ENCODE measurements around the gene MIGA2.
A peak's percentile ranks its signal among the peaks of the same experiment; 100 is the strongest.
"Not testable (repeated sequence)": the region's sequence is repeated elsewhere in the genome, so short reads cannot be mapped to it uniquely, and the experiment has no call there.

Gene MIGA2

DNA sequence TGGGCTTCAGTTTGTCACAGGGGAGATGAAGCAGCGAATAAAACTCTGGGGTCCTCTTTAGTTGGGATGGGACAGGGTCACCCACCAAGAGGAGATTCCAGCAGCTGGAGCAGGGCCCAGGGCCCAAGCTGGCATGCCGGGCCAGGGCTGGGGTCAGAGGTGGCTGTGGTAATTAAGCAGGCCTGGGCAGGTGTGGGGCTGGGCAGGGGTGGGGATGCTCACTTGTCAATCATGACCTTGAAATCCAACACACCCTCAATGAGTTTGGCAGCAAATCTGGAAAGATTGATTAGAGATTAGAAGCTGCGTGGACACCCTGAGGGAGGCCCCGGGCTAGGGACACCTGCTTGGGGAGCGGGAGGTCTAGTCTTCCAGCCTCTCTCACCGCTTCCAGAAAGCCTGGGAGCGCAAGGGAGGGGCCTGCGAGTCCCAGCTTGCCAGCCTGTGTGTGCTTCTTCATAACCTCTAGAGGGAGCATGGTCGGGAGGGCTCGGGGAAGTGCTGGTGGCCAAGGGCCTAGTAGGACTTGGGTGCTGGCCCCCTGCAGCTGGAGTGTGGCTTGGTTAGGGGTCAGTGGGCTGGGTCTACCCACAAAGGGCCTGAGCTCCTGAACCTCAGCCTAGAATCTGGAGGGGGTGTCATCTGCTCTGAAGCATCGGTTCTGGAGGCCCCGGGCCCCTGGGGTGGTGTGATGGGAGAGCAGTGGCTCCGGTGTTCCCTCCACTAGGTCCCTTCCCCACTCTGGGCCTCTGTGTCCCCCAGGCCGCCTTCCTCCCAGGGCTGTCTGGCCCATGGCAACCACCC, 66.6 kb downstream of the MIGA2 start:
- DNase-seq (ENCODE audit: low spot score) = peak; percentile 65

DNA sequence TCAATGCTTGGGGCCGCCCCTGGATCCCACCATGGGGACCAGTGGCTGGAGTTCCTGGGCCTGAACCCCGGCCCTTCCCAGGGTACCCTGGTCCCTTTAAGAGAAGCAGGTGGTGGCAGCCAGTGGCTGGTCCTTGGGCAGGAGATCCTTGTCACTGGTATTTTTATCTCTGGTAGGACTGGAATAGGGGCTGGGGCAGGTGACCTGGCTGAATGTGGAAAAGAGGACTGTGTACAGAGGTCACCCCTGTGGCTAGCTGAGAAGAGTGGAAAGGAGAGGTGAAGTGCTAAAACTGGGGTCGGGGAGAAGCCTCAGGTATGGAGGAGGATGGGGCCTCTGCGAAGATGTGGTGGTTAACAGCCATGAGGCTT, 67.2 kb downstream of the MIGA2 start:
- no peak for DNase-seq (ENCODE audit: low spot score)

DNA sequence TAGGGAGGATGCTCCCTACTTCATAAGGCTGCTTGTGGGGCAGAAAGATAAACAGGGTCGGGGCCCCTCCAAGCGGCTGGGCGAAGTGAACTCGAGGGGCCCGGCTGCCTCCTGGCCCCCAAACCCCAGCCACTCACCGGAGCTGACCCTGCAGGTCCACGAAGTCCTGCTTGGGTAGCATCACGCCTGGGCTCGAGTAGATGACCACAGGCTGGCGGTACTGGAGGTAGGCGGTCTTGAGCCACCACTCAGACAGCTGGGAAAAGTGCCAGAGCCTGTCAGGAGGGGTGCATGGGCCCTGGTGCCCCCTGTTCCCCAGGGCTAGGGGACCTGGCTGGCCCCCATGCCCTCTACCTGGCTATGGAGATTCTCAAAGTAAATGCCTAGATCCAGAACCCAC, 67.6 kb downstream of the MIGA2 start:
- DNase-seq (ENCODE audit: low spot score) = no peak

DNA sequence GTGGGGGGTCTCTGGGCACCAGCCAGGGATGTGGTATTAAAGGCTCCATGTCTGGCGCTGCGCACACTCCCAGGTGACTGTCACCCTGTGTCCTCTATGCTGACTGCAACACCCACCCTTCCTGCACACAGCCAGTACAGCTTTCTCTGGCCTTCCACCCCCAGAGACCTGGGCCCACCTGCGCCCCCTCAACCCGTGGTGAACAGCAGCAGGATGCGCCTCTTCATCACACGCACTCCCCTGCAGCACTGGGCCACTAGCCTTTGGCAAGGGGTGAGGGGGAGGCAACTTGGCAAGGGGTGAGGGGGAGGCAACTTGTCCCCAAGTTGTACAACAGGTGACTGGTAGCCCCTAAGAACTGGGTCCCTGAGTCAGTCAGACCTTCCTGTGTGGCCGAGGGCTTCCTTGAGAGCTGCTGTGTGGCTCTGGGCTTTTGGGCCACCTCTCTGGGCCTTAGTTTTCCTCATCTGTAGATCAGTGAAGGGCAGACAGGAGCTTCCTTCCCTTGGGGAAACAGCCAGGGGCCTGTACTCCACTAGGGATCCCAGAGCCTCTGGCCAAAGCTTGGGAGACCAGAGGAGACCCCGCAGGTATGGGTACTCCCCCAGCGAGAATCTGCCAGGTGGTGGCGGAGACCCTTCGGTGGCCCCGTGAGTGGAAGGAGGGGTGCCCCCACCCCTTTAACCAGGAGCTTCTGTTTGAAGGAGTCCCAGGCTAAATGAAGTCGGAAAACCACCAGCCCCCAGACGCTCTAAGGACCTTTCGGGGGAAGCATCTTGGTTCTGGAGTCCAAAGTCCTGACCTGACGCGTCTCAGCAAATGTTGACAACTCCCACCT, 69.7 kb downstream of the MIGA2 start:
- DNase-seq (ENCODE audit: low spot score) = no peak

- no peak for DNase-seq (ENCODE audit: low spot score)
Measured at GRCh38 chr9:129107651-129108050, 71.2 kb downstream of the MIGA2 start.

GRCh38 chr9:129108083-129108804, 71.8 kb downstream of the MIGA2 start:
- no peak for DNase-seq (ENCODE audit: low spot score)

- DNase-seq (ENCODE audit: low spot score) = no peak
Measured at GRCh38 chr9:129108805-129109536, 72.5 kb downstream of the MIGA2 start.

GRCh38 chr9:129109537-129109903, 73.1 kb downstream of the MIGA2 start:
- DNase-seq (ENCODE audit: low spot score) = peak; percentile 45

- no peak for DNase-seq (ENCODE audit: low spot score)
Measured at GRCh38 chr9:129109952-129110739, 73.7 kb downstream of the MIGA2 start.

DNA sequence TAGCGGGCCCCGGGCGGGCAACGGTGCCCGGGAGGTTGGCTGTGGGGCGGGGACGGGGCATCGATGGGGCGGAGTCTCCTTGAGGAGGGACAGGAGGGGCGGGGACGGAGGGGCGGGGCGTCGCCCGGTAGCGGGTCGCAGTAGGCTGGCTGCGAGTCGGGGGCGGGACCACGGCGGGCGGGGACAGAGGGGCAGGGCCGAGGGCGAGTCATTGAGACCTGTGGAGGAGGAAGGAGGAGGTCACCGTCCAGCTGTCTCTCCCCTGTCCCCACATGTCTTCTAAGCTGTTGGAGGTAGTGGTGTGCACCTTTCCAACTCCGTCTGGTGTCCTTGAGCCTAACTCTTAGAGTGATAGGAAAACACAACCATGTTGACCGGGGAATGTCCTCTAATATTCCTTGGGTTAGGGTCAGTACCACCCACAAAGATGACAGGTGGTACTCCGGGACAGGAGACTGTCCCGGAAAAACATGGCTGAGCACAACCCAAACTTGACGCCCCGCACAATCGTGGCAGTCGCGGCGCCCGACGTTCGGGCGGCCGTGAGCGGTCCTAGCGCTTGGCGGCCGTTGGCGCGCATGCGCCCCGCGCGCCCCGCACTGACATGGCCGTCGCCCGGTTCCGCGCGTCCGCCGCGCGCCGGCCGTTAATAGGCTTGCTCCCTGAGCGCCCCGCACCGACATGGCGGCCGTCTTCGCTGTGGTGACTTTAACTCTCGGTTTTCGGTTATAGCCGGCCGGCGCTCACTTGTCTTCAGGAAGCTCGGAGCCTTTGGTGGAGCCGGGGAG, 74.5 kb downstream of the MIGA2 start, which contains the start of the genes CRAT and PTPA:
Gene CRAT (minus strand): TSS at position 54 of the 788 bp plus-strand sequence. CDS start 284 bp downstream, outside the sequence.
Gene PTPA (plus strand): TSS at position 676 of the 788 bp plus-strand sequence. CDS start 186 bp downstream, outside the sequence.
- peak; percentile 96 for DNase-seq (ENCODE audit: low spot score)

GRCh38 chr9:129111528-129112151, 75.2 kb downstream of the MIGA2 start:
- DNase-seq (ENCODE audit: low spot score) = peak; percentile 34

- not testable (repeated sequence) for DNase-seq (ENCODE audit: low spot score)
Measured at GRCh38 chr9:129112526-129112925, 76.1 kb downstream of the MIGA2 start.

DNA sequence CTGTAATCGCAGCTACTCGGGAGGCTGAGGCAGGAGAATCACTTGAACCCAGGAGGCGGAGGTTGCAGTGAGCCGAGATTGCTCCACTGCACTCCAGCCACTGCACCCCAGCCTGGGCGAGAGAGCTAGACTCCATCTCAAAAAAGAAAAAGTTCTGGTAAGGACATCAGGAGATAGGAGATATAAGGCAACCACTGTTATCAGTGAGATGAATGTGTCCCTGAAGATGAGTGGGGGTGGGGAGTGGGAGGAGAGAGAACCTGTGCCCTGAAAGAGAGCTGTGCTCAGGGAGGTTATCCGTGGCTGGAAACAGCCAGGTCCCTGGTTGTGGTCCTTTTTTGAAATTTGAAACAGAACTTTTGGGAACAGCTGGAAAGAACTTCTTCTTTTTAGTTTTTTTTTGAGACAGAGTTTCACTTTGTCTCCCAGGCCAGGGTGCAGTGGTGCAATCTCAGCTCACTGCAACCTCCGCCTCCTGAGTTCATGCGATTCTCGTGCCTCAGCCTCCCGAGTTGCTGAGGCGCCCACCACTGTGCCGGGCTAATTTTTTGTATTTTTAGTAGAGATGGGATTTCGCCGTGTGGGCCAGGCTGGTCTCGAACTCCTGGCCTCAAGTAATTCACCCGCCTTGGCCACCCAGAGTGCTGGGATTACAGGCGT, 77.3 kb downstream of the MIGA2 start:
- no peak for DNase-seq (ENCODE audit: low spot score)

DNA sequence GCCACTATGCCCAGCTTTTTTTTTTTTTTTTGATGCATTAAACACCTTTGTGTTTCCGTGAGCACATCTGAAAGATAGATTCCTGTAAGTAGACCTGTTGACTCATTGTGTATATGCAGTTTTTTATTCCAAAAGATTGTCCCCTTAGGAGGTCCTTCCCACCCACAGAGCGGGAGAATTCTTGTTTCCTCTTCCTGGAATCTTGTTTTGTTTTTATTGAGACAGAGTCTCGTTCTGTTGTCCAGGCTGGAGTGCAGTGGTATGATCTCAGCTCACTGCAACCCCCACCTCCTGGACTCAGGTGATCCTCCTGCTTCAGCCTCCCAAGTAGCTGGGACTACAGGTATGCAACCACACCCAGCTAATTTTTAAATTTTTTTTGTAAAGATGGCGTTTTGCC, 82.4 kb downstream of the MIGA2 start:
- DNase-seq (ENCODE audit: low spot score) = no peak

DNA sequence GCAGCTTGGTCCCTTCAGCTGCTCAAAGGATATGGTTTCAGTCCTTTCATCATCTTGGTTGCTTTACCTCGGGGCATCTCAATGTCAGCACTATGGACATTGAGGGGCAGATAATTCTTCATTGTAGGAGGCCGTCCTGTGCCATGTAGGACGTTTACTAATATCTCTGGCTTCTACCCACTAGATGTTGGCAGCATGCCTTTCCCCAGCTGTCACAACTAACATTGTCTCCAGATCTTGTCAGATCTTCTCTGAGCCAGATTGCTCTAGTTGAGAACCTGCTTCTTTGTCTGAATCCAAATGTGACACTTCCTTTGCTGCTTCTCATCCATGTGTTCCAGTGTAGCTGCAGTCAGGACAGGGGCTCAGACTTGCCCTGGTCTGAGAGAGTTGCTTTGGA, 85.1 kb downstream of the MIGA2 start:
- DNase-seq (ENCODE audit: low spot score) = no peak

Measured in hematopoietic multipotent progenitor cell treated with erythropoietin and hydrocortisone succinate and interleukin-3 and kit ligand, for 15 days (in vitro differentiated cells).